SH-SY5Y (cell line): Measurements from ENCODE around the gene TRABD2B.

Experiments used
- GATA2 ChIP-seq: IDR thresholded peaks from 2 replicates; pipeline ENCODE4 v1.6.1; 2011; ENCODE audit warnings: mild to moderate bottlenecking, low read depth, low read length
- GATA3 ChIP-seq: IDR thresholded peaks from 2 replicates; pipeline ENCODE4 v1.6.1; 2011; ENCODE audit warnings: low read depth, mild to moderate bottlenecking, low read length, moderate library complexity

DNA sequence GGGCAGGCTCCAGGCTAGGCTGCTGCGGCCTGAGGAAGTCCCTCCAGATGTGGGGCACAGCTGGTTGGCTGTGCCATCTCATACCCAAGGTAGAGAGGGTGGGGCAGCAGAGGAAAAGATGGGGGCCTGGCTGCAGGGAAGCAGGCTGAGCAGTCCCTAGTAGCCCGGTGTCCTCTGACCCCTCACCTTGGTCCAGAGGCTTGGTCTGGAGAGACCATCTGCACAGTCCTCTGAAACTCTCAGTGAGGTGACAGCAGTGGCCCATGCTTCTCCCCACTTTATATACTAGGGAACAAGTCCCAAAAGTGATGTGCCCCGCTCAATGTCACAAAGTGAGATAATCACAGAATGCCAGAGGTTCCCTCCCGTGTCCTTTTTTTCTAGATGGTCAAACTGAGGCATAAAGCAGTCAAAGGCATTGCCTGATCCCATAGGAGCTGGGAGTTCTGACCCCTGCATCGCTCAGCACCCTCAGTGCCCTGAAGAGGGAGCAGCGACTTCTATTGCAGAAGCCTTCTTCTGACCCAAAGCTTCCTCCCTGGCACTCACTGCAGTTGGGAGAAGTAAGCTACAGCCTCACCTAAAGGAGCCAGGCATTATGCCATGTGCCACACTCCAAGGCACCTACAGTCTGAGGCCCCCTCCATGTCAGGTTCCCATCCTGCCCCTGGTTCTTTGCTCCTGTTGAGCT, 45.5 kb downstream of the TRABD2B start:
- TF ChIP-seq GATA2: no peak
- TF ChIP-seq GATA3: no peak
